Suprapubic skin (tissue), 4 donors: ENCODE measurements around the gene CLEC16A. TPM values are rescaled to one million over a fixed set of nuclear protein-coding genes. Genes with fewer than 3 reads are reported as not detected.

Experiments used
- DNase-seq, 2 donors: peaks; one replicate each; pipeline ENCODE4 v3.0.0-alpha.2; 2019; ENCODE audit warnings: low spot score in 2 of 2
- H3K27ac ChIP-seq: fragments of 200-600 bp; sonication (generic); one replicate; pipeline ENCODE4 v1.5.1; 2019
- H3K27me3 ChIP-seq: fragments of 200-600 bp; sonication (generic); one replicate; pipeline ENCODE4 v1.5.1; 2019
- H3K36me3 ChIP-seq: fragments of 200-600 bp; sonication (generic); one replicate; pipeline ENCODE4 v1.5.1; 2019
- H3K4me1 ChIP-seq: fragments of 200-600 bp; sonication (generic); one replicate; pipeline ENCODE4 v1.5.1; 2019
- H3K4me3 ChIP-seq: fragments of 200-600 bp; sonication (generic); one replicate; pipeline ENCODE4 v1.5.1; 2019; ENCODE audit warnings: mild to moderate bottlenecking
- H3K9me3 ChIP-seq: fragments of 200-600 bp; sonication (generic); one replicate; pipeline ENCODE4 v1.5.1; 2019
- CTCF ChIP-seq, 2 donors: fragments of 200-600 bp in 1 of 2; fragments of 450-650 bp in 1 of 2; sonication (generic) in 1 of 2; IDR thresholded peaks; one replicate each; pipeline ENCODE4 v1.5.1; 2016 to 2019; ENCODE audit warnings: antibody characterized with exemption in 2 of 2, mild to moderate bottlenecking in 1 of 2, moderate library complexity in 1 of 2
- EP300 ChIP-seq: sonication (generic); formaldehyde crosslinking; IDR thresholded peaks from one replicate; pipeline ENCODE4 v1.6.1; 2017; ENCODE audit warnings: antibody characterized with exemption
- POLR2A ChIP-seq, 2 donors: fragments of 450-650 bp; IDR thresholded peaks; one replicate each; pipeline ENCODE4 v1.6.1; 2017; ENCODE audit warnings: antibody characterized with exemption in 2 of 2, mild to moderate bottlenecking in 2 of 2, moderate library complexity in 2 of 2
- POLR2AphosphoS5 ChIP-seq, 3 donors: sonication (generic); formaldehyde crosslinking; IDR thresholded peaks; one replicate each; pipeline ENCODE4 v1.6.1; 2017; ENCODE audit warnings: antibody characterized with exemption in 3 of 3
- WGBS: methylation state at CpG from one replicate; pipeline ENCODE4 v1.1.5; 2018; 5-methylcytosine and 5-hydroxymethylcytosine counted together
- total RNA-seq, 4 donors: library from RNA; depleted of rRNA; stranded (reverse); fragments of >200 nt; gene quantifications; one replicate each; pipeline ENCODE4 v1.1.0, GENCODE V29; 2016

Gene CLEC16A
- total RNA-seq, 4 donors from 2014 or later: 37.2 to 62.3 (median 39.0) TPM

- Histone ChIP-seq H3K9me3 (no peaks in the 10 kb centered on the region), H3K36me3 (peaks cover 18% of the 10 kb centered on the region), H3K27ac (no peak overlapping the region), H3K4me1 (peaks cover 30% of the 10 kb centered on the region), H3K4me3 (no peak overlapping the region), H3K27me3 (no peaks in the 10 kb centered on the region)
- WGBS: 100% methylated on average over 2 of the region's 3 CpGs
- TF ChIP-seq CTCF (IDR thresholded peaks at IDR 0.05) (no peak), POLR2A (IDR thresholded peaks at IDR 0.05) (no peak), POLR2AphosphoS5 (IDR thresholded peaks at IDR 0.05) (no peak), EP300 (no peak)
- DNase-seq: no peak
Observed at GRCh38 chr16:10976634-10977033, 32.3 kb downstream of the CLEC16A start.

GRCh38 chr16:10978124-10978523 is 33.8 kb downstream of the CLEC16A start:
- Histone ChIP-seq H3K4me3 (no peak overlapping the region), H3K27me3 (no peaks in the 10 kb centered on the region), H3K27ac (no peak overlapping the region), H3K36me3 (peaks cover 15% of the 10 kb centered on the region), H3K4me1 (peaks cover 37% of the 10 kb centered on the region), H3K9me3 (no peaks in the 10 kb centered on the region)
- no peak for DNase-seq
- 99% methylated on average over 5 of the region's 6 CpGs for WGBS
- TF ChIP-seq CTCF (IDR thresholded peaks at IDR 0.05) (no peak), POLR2AphosphoS5 (IDR thresholded peaks at IDR 0.05) (no peak)

- no peak overlapping the region for H3K4me3 ChIP-seq
Observed at GRCh38 chr16:10978871-10979446, 34.6 kb downstream of the CLEC16A start.

GRCh38 chr16:10979717-10980601 is 35.6 kb downstream of the CLEC16A start:
- Histone ChIP-seq H3K27me3 (no peaks in the 10 kb centered on the region), H3K27ac (peak overlapping the region; percentile 67), H3K4me1 (peaks cover 38% of the 10 kb centered on the region), H3K4me3 (no peak overlapping the region), H3K9me3 (no peaks in the 10 kb centered on the region), H3K36me3 (peaks cover 6% of the 10 kb centered on the region)
- DNase-seq: peak in 1 of 2 donors; percentile 75
- 32% methylated on average over 19 of the region's 19 CpGs for WGBS
- no peak for TF ChIP-seq EP300

More at GRCh38 chr16:10978871-10979446, 34.6 kb downstream of the CLEC16A start:
- WGBS: 91% methylated on average over 14 of the region's 14 CpGs
- DNase-seq: no peak
- no peak for TF ChIP-seq EP300
- peaks cover 12% of the 10 kb centered on the region for H3K36me3 ChIP-seq
- H3K27ac ChIP-seq: peak overlapping the region; percentile 53
- peaks cover 38% of the 10 kb centered on the region for H3K4me1 ChIP-seq
- no peaks in the 10 kb centered on the region for H3K9me3 ChIP-seq
- H3K27me3 ChIP-seq: no peaks in the 10 kb centered on the region

- no peak for DNase-seq
- Histone ChIP-seq H3K27ac (peak overlapping the region; percentile 67), H3K4me3 (no peak overlapping the region), H3K9me3 (no peaks in the 10 kb centered on the region), H3K36me3 (peaks cover 6% of the 10 kb centered on the region), H3K27me3 (no peaks in the 10 kb centered on the region), H3K4me1 (peaks cover 38% of the 10 kb centered on the region)
- no peak for TF ChIP-seq CTCF (IDR thresholded peaks at IDR 0.05)
- TF ChIP-seq POLR2A (IDR thresholded peaks at IDR 0.05): no peak
- no peak for TF ChIP-seq EP300
- no peak for TF ChIP-seq POLR2AphosphoS5 (IDR thresholded peaks at IDR 0.05)
- WGBS: 76% methylated on average over 3 of the region's 3 CpGs
Observed at GRCh38 chr16:10980813-10981212, 36.4 kb downstream of the CLEC16A start.

GRCh38 chr16:10981697-10982216 is 37.4 kb downstream of the CLEC16A start:
- Histone ChIP-seq H3K4me3 (no peak overlapping the region), H3K27me3 (no peaks in the 10 kb centered on the region), H3K4me1 (peaks cover 38% of the 10 kb centered on the region), H3K9me3 (no peaks in the 10 kb centered on the region), H3K27ac (peak overlapping the region; percentile 67), H3K36me3 (peaks cover 6% of the 10 kb centered on the region)
- DNase-seq: no peak
- TF ChIP-seq POLR2AphosphoS5 (IDR thresholded peaks at IDR 0.05) (no peak), EP300 (no peak), CTCF (IDR thresholded peaks at IDR 0.05) (peak in 1 of 2 donors; percentile 34), POLR2A (IDR thresholded peaks at IDR 0.05) (no peak)
- 62% methylated on average over 4 of the region's 4 CpGs for WGBS
